ENCODE results near the gene GPX4. TPM values are rescaled to one million over a fixed set of nuclear protein-coding genes. Genes with fewer than 3 reads are reported as not detected.

The GPX4 gene
- total and polyA plus RNA-seq, 2 experiments from 2014 or later = 351 to 573 TPM

DNA sequence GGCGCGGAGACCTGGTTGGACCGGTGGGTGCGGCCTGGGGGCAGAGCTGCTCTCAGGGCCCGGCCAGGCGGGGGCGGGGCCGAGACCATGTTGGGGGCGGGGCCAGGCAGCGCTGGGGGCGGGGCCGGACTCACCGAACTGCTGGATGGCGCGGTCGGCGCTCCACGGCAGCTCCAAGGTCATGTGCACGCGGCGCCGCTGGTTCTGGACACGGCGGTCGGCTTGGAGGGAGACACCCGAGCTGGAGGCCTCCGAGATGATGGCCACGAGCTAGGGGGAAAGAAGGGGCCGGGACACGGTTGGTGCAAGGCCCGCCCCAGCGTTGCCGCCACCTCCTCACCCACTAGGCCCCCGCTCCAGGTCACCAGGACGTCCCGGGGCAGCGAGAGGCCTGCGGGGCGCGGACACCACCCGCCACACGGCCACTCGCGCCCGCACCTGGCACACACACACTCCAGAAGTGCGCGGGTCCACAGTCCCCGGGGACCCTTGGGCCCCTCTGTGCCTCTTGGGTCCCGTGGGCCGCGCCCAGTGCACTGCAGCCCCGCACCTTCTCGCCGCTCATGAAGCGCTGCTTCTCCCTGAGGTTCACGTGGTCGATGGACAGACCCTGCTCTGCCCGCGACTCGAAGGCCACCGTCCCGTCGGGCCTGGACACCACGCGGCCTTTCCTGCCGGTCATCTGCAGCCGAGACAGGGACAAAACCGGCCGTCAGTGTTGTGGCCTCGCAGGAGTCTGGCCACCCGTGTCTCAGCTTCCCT lies 8.7 kb downstream of the GPX4 start:
- peak overlapping the region; percentile 62; the same call in 1 of the 2 replicates for H3K27ac Mint-ChIP-seq
- H3K27ac ChIP-seq (ENCODE audit: low read depth) = peak overlapping the region; percentile 69; the same call in 1 of the 2 replicates
- H3K27me3 ChIP-seq (ENCODE audit: insufficient read depth) = no peaks in the 10 kb centered on the region
- H3K9me2 ChIP-seq (ENCODE audit: insufficient read depth) = no peaks in the 10 kb centered on the region
- no peak overlapping the region for H3K4me3 ChIP-seq
- H4K20me1 ChIP-seq (replicated peaks; ENCODE audit: insufficient read depth) = no peaks in the 10 kb centered on the region; the same call in 1 of the 2 replicates
- H2AFZ ChIP-seq = no peak overlapping the region
- H3K4me2 ChIP-seq = peak overlapping the region; percentile 43; the same call in 1 of the 2 replicates
- H3K27me3 Mint-ChIP-seq (ENCODE audit: insufficient read depth, low read depth, poor library complexity) = peaks cover 10% of the 10 kb centered on the region
- no peaks in the 10 kb centered on the region for H3K79me2 ChIP-seq (replicated peaks; ENCODE audit: insufficient read depth)
- DNase-seq (ENCODE audit: low spot score) (peak; percentile 83), ATAC-seq (peak; percentile 63)
- H3K4me3 Mint-ChIP-seq = no peak overlapping the region
- TF ChIP-seq, protein P1, sequence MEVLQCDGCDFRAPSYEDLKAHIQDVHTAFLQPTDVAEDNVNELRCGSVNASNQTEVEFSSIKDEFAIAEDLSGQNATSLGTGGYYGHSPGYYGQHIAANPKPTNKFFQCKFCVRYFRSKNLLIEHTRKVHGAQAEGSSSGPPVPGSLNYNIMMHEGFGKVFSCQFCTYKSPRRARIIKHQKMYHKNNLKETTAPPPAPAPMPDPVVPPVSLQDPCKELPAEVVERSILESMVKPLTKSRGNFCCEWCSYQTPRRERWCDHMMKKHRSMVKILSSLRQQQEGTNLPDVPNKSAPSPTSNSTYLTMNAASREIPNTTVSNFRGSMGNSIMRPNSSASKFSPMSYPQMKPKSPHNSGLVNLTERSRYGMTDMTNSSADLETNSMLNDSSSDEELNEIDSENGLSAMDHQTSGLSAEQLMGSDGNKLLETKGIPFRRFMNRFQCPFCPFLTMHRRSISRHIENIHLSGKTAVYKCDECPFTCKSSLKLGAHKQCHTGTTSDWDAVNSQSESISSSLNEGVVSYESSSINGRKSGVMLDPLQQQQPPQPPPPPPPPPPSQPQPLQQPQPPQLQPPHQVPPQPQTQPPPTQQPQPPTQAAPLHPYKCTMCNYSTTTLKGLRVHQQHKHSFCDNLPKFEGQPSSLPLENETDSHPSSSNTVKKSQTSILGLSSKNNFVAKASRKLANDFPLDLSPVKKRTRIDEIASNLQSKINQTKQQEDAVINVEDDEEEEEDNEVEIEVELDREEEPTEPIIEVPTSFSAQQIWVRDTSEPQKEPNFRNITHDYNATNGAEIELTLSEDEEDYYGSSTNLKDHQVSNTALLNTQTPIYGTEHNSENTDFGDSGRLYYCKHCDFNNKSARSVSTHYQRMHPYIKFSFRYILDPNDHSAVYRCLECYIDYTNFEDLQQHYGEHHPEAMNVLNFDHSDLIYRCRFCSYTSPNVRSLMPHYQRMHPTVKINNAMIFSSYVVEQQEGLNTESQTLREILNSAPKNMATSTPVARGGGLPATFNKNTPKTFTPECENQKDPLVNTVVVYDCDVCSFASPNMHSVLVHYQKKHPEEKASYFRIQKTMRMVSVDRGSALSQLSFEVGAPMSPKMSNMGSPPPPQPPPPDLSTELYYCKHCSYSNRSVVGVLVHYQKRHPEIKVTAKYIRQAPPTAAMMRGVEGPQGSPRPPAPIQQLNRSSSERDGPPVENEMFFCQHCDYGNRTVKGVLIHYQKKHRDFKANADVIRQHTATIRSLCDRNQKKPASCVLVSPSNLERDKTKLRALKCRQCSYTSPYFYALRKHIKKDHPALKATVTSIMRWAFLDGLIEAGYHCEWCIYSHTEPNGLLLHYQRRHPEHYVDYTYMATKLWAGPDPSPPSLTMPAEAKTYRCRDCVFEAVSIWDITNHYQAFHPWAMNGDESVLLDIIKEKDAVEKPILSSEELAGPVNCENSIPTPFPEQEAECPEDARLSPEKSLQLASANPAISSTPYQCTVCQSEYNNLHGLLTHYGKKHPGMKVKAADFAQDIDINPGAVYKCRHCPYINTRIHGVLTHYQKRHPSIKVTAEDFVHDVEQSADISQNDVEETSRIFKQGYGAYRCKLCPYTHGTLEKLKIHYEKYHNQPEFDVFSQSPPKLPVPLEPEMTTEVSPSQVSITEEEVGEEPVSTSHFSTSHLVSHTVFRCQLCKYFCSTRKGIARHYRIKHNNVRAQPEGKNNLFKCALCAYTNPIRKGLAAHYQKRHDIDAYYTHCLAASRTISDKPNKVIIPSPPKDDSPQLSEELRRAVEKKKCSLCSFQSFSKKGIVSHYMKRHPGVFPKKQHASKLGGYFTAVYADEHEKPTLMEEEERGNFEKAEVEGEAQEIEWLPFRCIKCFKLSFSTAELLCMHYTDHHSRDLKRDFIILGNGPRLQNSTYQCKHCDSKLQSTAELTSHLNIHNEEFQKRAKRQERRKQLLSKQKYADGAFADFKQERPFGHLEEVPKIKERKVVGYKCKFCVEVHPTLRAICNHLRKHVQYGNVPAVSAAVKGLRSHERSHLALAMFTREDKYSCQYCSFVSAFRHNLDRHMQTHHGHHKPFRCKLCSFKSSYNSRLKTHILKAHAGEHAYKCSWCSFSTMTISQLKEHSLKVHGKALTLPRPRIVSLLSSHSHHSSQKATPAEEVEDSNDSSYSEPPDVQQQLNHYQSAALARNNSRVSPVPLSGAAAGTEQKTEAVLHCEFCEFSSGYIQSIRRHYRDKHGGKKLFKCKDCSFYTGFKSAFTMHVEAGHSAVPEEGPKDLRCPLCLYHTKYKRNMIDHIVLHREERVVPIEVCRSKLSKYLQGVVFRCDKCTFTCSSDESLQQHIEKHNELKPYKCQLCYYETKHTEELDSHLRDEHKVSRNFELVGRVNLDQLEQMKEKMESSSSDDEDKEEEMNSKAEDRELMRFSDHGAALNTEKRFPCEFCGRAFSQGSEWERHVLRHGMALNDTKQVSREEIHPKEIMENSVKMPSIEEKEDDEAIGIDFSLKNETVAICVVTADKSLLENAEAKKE (CRISPR knock-in tag; IDR thresholded peaks at IDR 0.05) = no peak
- TF ChIP-seq EZH2 (IDR thresholded peaks at IDR 0.05; ENCODE audit: low read depth, unreplicated experiment) (no peak), ZNF114 (CRISPR knock-in tag; IDR thresholded peaks at IDR 0.05) (no peak), ZNF331 (CRISPR knock-in tag; IDR thresholded peaks at IDR 0.05; ENCODE audit: low read depth) (no peak), JUNB (IDR thresholded peaks at IDR 0.05; ENCODE audit: unreplicated experiment) (no peak), EZH2phosphoT487 (IDR thresholded peaks at IDR 0.05; ENCODE audit: unreplicated experiment) (no peak)
- TF ChIP-seq, protein P2, sequence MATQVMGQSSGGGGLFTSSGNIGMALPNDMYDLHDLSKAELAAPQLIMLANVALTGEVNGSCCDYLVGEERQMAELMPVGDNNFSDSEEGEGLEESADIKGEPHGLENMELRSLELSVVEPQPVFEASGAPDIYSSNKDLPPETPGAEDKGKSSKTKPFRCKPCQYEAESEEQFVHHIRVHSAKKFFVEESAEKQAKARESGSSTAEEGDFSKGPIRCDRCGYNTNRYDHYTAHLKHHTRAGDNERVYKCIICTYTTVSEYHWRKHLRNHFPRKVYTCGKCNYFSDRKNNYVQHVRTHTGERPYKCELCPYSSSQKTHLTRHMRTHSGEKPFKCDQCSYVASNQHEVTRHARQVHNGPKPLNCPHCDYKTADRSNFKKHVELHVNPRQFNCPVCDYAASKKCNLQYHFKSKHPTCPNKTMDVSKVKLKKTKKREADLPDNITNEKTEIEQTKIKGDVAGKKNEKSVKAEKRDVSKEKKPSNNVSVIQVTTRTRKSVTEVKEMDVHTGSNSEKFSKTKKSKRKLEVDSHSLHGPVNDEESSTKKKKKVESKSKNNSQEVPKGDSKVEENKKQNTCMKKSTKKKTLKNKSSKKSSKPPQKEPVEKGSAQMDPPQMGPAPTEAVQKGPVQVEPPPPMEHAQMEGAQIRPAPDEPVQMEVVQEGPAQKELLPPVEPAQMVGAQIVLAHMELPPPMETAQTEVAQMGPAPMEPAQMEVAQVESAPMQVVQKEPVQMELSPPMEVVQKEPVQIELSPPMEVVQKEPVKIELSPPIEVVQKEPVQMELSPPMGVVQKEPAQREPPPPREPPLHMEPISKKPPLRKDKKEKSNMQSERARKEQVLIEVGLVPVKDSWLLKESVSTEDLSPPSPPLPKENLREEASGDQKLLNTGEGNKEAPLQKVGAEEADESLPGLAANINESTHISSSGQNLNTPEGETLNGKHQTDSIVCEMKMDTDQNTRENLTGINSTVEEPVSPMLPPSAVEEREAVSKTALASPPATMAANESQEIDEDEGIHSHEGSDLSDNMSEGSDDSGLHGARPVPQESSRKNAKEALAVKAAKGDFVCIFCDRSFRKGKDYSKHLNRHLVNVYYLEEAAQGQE (IDR thresholded peaks at IDR 0.05; ENCODE audit: unreplicated experiment) = no peak
- H3F3A ChIP-seq (replicated peaks; ENCODE audit: low read depth) = 0 out of 2 replicates have a peak, but pooled peaks cover 6% of the 10 kb centered on the region
- H3K9me3 Mint-ChIP-seq = no peaks in the 10 kb centered on the region
- H3K4me1 Mint-ChIP-seq = peaks cover 2% of the 10 kb centered on the region; the same call in 1 of the 3 replicates
- H3K36me3 Mint-ChIP-seq (ENCODE audit: low read depth) = no peaks in the 10 kb centered on the region; the same call in 2 of the 3 replicates
- 0 out of 2 replicates have a peak, but pooled peaks cover 1% of the 10 kb centered on the region for H3K36me3 ChIP-seq (ENCODE audit: insufficient read depth)
- no peaks in the 10 kb centered on the region for H3K4me1 ChIP-seq (ENCODE audit: insufficient read depth)
